Non-pigmented ciliary epithelial cell (primary cell): ENCODE measurements around the gene SCO1.
A peak's percentile ranks its signal among the peaks of the same experiment; 100 is the strongest.
"Not testable (repeated sequence)": the region's sequence is repeated elsewhere in the genome, so short reads cannot be mapped to it uniquely, and the experiment has no call there.

Source experiments
- DNase-seq: peaks from one replicate; pipeline ENCODE4 v3.0.0-alpha.2; 2010; ENCODE audit warnings: low read depth

SCO1 gene

GRCh38 chr17:10725262-10725661 is 27.9 kb upstream of the SCO1 start:
- no peak for DNase-seq

- no peak for DNase-seq
Measured at GRCh38 chr17:10724546-10725195, 27.3 kb upstream of the SCO1 start.

- no peak for DNase-seq
Measured at GRCh38 chr17:10718547-10718946, 21.2 kb upstream of the SCO1 start.

- DNase-seq = no peak
Measured at GRCh38 chr17:10716218-10716617, 18.9 kb upstream of the SCO1 start.

- DNase-seq = no peak
Measured at GRCh38 chr17:10713318-10713717, 16.0 kb upstream of the SCO1 start.

GRCh38 chr17:10705727-10706126 is 8.4 kb upstream of the SCO1 start:
- DNase-seq = no peak

GRCh38 chr17:10702574-10702973 is 5.2 kb upstream of the SCO1 start:
- no peak for DNase-seq

DNA sequence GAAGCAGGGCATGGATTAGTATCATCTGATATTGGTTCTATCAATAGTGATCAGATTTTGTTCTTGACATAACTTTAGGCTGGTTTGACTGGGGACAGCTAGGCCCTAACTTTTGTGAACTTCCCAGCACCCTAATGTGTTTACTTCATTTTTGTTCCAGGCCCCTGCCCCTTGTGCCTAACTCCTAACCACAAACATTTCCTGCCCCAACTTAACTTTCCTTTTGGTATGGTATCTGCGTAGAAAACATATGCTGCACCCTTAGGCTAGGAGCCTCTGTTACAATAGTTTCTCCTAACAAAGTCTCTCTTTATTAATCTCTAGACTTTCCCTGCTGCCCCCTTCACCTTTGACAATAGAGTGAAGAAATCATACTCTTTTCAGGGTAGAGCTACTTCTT is 2.5 kb upstream of the SCO1 start:
- peak; percentile 17 for DNase-seq

- DNase-seq = no peak
Measured at GRCh38 chr17:10698096-10698818, 924 bp upstream of the SCO1 start.

DNA sequence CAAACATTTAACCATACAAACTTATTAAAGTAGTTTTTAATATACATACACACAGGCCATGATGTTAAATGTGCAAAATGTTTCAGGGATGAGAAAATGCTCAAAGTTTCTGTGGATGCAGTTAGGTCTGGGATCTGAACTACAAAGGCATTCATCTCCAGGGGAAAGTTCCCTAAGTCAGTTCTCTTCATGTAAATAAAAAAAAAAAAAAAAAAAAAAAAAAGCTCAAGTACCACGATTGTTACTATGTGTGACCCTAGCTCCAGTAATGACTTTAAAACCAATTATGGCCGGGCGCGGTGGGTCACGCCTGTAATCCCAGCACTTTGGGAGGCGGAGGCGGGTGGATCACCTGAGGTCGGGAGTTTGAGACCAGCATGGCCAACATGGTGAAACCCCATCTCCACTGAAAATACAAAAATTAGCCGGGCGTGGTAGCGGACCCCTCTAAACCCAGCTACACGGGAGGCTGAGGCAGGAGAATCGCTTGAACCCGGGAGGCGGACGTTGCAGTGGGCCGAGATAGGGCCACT is 1.4 kb downstream of the SCO1 start:
- not testable (repeated sequence) for DNase-seq

DNA sequence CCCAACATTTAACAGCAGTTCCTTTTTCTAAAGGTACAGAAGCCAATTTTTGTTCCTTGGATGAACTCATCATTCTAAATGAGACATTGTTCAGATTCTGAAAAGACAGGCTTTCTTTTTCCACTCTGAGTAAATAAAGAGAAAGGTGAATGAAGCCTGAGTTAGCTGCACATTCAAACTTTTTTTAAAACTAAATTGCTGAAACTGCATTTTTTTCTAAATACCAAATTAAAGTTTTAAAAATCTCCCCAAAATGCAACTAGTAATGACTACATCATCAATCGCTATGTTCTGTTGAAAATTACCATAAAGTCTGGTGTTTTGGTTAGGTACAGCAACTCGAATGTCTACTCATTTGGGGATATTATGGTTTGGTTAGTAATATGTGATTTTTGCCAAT is 9.8 kb downstream of the SCO1 start:
- DNase-seq = no peak

GRCh38 chr17:10683853-10684252 is 13.5 kb downstream of the SCO1 start:
- no peak for DNase-seq

- no peak for DNase-seq
Measured at GRCh38 chr17:10681866-10682446, 15.4 kb downstream of the SCO1 start.

- DNase-seq = no peak
Measured at GRCh38 chr17:10674704-10675103, 22.6 kb downstream of the SCO1 start.

- no peak for DNase-seq
Measured at GRCh38 chr17:10673312-10673711, 24.0 kb downstream of the SCO1 start.

- peak; percentile 11 for DNase-seq
Measured at GRCh38 chr17:10668775-10669174, 28.6 kb downstream of the SCO1 start.

DNA sequence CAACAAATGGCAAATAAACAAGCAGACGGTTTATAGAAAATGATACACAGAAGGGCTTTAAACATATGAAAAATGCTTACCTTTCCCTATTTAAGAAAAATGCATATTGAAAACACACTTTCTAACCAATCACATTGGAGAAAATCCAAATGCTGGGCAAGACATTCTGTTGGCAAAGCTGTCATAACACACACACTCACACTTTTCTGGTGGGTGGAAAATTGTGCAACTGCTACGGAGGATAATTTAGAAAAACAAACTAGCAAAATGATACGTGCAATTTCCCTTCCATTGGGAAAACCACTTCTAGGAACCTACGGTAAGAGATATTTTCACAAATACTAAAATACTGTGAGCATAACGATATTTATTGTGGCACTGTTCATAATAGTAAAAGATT is 30.4 kb downstream of the SCO1 start:
- DNase-seq = no peak

- DNase-seq = no peak
Measured at GRCh38 chr17:10664571-10664970, 32.8 kb downstream of the SCO1 start.

- DNase-seq = no peak
Measured at GRCh38 chr17:10663231-10663630, 34.1 kb downstream of the SCO1 start.

- peak; percentile 4 for DNase-seq
Measured at GRCh38 chr17:10661437-10661836, 35.9 kb downstream of the SCO1 start.

DNA sequence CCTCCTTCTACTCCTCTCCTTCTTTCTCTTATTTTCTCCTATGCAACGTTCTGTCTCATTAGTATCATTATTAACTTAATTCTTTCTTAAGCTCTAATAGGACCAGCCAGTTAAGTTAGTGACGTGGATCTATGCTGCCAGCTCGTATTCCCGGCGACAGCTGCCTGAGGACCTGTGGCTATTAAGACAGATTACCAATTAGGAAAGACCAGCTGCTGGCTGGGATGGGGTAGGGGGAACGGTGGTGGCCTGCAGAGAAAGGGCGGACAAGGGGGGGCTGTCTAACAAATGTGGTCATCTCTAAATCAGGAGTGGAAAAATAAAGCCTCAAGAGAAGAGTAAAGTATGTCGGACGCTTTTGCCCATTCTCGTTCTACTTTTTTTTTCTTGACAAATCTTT is 39.5 kb downstream of the SCO1 start:
- no peak for DNase-seq

- no peak for DNase-seq
Measured at GRCh38 chr17:10657148-10657547, 40.2 kb downstream of the SCO1 start, which contains the start of gene MYH3. Gene MYH3, minus strand, starts transcription at chr17:10657309. Its CDS starts 2,245 bp downstream, at chr17:10655064.

- no peak for DNase-seq
Measured at GRCh38 chr17:10653987-10654386, 43.3 kb downstream of the SCO1 start.
